Endodermal cell (in vitro differentiated cells): ENCODE measurements around the gene ARFIP1. TPM values are rescaled to one million over a fixed set of nuclear protein-coding genes. Genes with fewer than 3 reads are reported as not detected.

ENCODE experiments used
- DNase-seq: peaks from one replicate; pipeline ENCODE4 v3.0.0-alpha.2; 2017
- H3K27ac ChIP-seq: 2 replicates; pipeline ENCODE4 v1.5.1; 2013; ENCODE audit warnings: mild to moderate bottlenecking, low read depth, low read length, moderate library complexity
- H3K27me3 ChIP-seq: 2 replicates; pipeline ENCODE4 v1.6.1; 2013; ENCODE audit warnings: mild to moderate bottlenecking, low read length, moderate library complexity; ENCODE audit not compliant: insufficient read depth, control insufficient read depth, poor library complexity, severe bottlenecking
- H3K36me3 ChIP-seq: 2 replicates; pipeline ENCODE4 v1.7.0; 2013; ENCODE audit warnings: mild to moderate bottlenecking, low read length, moderate library complexity; ENCODE audit not compliant: control insufficient read depth, insufficient read depth
- H3K4me1 ChIP-seq: one replicate; pipeline ENCODE4 v1.7.0; 2013; ENCODE audit warnings: low read length; ENCODE audit not compliant: control insufficient read depth, insufficient read depth
- H3K4me3 ChIP-seq: 2 replicates; pipeline ENCODE4 v1.5.1; 2013; ENCODE audit warnings: mild to moderate bottlenecking, low read length, moderate library complexity
- H3K9ac ChIP-seq: 2 replicates; pipeline ENCODE4 v1.6.1; 2013; ENCODE audit warnings: mild to moderate bottlenecking, low read length, moderate library complexity; ENCODE audit not compliant: poor library complexity, severe bottlenecking; ENCODE audit errors: extremely low read depth
- H3K9me3 ChIP-seq: 2 replicates; pipeline ENCODE4 v1.6.1; 2013; ENCODE audit warnings: mild to moderate bottlenecking, low read length, moderate library complexity; ENCODE audit not compliant: control insufficient read depth
- H3K27ac Mint-ChIP-seq: 2 replicates; pipeline ENCODE4 v1.8.0; 2020; ENCODE audit warnings: mixed read lengths
- H3K27me3 Mint-ChIP-seq: 2 replicates; pipeline ENCODE4 v1.8.0; 2021; ENCODE audit warnings: mild to moderate bottlenecking, mixed read lengths; ENCODE audit not compliant: insufficient read depth
- H3K36me3 Mint-ChIP-seq: 2 replicates; pipeline ENCODE4 v1.8.0; 2020; ENCODE audit warnings: low read depth, mixed read lengths
- H3K4me1 Mint-ChIP-seq: 2 replicates; pipeline ENCODE4 v1.8.0; 2020; ENCODE audit warnings: mixed read lengths
- H3K4me3 Mint-ChIP-seq: 2 replicates; pipeline ENCODE4 v1.8.0; 2020; ENCODE audit warnings: mild to moderate bottlenecking, moderate library complexity, mixed read lengths
- H3K9me3 Mint-ChIP-seq: 2 replicates; pipeline ENCODE4 v1.8.0; 2020; ENCODE audit warnings: mild to moderate bottlenecking, mixed read lengths
- CTCF ChIP-seq: fragments of 200-600 bp; sonication (generic); conservative IDR thresholded peaks from 2 replicates; pipeline ENCODE4 v1.5.0; 2021; ENCODE audit warnings: antibody characterized with exemption, mild to moderate bottlenecking
- WGBS, 2 experiments: methylation state at CpG; one replicate each; pipeline versions ENCODE4 v1.1.5 to v1.1.7; 2013; ENCODE audit warnings: missing lambda C conversion rate in 2 of 2, mixed read lengths in 1 of 2; ENCODE audit not compliant: insufficient coverage in 1 of 2, insufficient read length in 1 of 2; 5-methylcytosine and 5-hydroxymethylcytosine counted together
- total RNA-seq, 2 donors: library from RNA; stranded (reverse); fragmentation: NEBNext Ultra II Directional in 1 of 2; extraction: Animal tissue kit (Norgen Biotek cat#: 25700) in 1 of 2; gene quantifications; 2 replicates in 1 of 2; 3 replicates in 1 of 2; pipeline ENCODE4 v1.2.1, GENCODE V29; 2021

ARFIP1 gene
- total RNA-seq, 2 donors from 2014 or later, result 34.3 to 39.4 TPM

GRCh38 chr4:152957437-152958171 is 177.8 kb downstream of the ARFIP1 start:
- Mint-ChIP-seq H3K36me3 (peaks cover 16% of the 10 kb centered on the region), H3K4me3 (peak overlapping the region; percentile 24), H3K9me3 (no peaks in the 10 kb centered on the region), H3K4me1 (peaks cover 52% of the 10 kb centered on the region), H3K27me3 (peaks cover 3% of the 10 kb centered on the region), H3K27ac (peak overlapping the region; percentile 91)
- Histone ChIP-seq H3K9me3 (no peaks in the 10 kb centered on the region), H3K9ac (no peak overlapping the region), H3K4me1 (peaks cover 29% of the 10 kb centered on the region), H3K27ac (peak overlapping the region; percentile 20), H3K36me3 (no peaks in the 10 kb centered on the region), H3K27me3 (no peaks in the 10 kb centered on the region), H3K4me3 (peak overlapping the region; percentile 65)
- peak; percentile 60 for TF ChIP-seq CTCF
- DNase-seq, result peak; percentile 76
- WGBS, 2 experiments, result 44 to 77% methylated on average over 6 to 11 of the region's 11 CpGs

- H3K4me1 Mint-ChIP-seq, result peaks cover 53% of the 10 kb centered on the region
- H3K4me3 Mint-ChIP-seq, result no peak overlapping the region
- no peak overlapping the region for H3K27ac ChIP-seq
- no peak for DNase-seq
- peaks cover 3% of the 10 kb centered on the region for H3K27me3 Mint-ChIP-seq
- WGBS, 2 experiments, result 90% methylated on average over 2 of the region's 2 CpGs; no CpG with 5 or more reads in 1 of the 2 experiments
- TF ChIP-seq CTCF, result no peak
- no peaks in the 10 kb centered on the region for H3K9me3 ChIP-seq
- H3K9me3 Mint-ChIP-seq, result no peaks in the 10 kb centered on the region
- H3K9ac ChIP-seq, result no peak overlapping the region
- H3K4me3 ChIP-seq, result peak overlapping the region; percentile 65
- peaks cover 14% of the 10 kb centered on the region for H3K36me3 Mint-ChIP-seq
- H3K27me3 ChIP-seq, result no peaks in the 10 kb centered on the region
- H3K4me1 ChIP-seq, result peaks cover 32% of the 10 kb centered on the region
- H3K27ac Mint-ChIP-seq, result no peak overlapping the region
- peaks cover 4% of the 10 kb centered on the region for H3K36me3 ChIP-seq
Measured at GRCh38 chr4:152959080-152959479, 179.3 kb downstream of the ARFIP1 start.

DNA sequence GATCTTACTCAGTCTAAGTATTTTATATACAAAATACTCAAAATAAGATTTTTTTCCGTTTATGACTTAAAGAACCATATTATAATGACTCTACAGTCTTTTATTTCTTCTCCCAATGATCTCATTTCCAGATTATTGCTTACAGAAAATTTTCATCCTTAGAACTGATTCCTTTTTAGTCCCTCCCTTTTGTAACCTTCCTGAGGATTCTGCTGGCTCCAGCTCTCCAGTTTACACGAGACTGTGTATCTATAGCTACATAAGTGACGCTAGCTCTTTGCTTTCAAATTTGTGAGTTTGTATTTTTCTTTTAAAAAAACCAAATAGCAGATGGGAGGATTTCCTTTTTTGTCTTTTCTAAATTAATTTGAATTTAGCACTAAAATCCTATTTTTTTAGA is 180.3 kb downstream of the ARFIP1 start:
- Mint-ChIP-seq H3K27ac (no peak overlapping the region), H3K36me3 (peaks cover 8% of the 10 kb centered on the region), H3K27me3 (peaks cover 3% of the 10 kb centered on the region), H3K4me1 (peaks cover 59% of the 10 kb centered on the region), H3K4me3 (no peak overlapping the region), H3K9me3 (no peaks in the 10 kb centered on the region)
- Histone ChIP-seq H3K36me3 (peaks cover 5% of the 10 kb centered on the region), H3K9ac (no peak overlapping the region), H3K4me3 (no peak overlapping the region), H3K9me3 (no peaks in the 10 kb centered on the region), H3K27ac (no peak overlapping the region), H3K27me3 (no peaks in the 10 kb centered on the region), H3K4me1 (peaks cover 38% of the 10 kb centered on the region)
- DNase-seq, result no peak
- WGBS, 2 experiments, result 60 to 93% methylated on average over 1 to 3 of the region's 3 CpGs
- TF ChIP-seq CTCF, result no peak
